ENCODE measurements around the gene FARS2. TPM values are rescaled to one million over a fixed set of nuclear protein-coding genes. Genes with fewer than 3 reads are reported as not detected.

FARS2 gene
- total RNA-seq, 1 experiment from 2014 or later: 17.8 TPM

DNA sequence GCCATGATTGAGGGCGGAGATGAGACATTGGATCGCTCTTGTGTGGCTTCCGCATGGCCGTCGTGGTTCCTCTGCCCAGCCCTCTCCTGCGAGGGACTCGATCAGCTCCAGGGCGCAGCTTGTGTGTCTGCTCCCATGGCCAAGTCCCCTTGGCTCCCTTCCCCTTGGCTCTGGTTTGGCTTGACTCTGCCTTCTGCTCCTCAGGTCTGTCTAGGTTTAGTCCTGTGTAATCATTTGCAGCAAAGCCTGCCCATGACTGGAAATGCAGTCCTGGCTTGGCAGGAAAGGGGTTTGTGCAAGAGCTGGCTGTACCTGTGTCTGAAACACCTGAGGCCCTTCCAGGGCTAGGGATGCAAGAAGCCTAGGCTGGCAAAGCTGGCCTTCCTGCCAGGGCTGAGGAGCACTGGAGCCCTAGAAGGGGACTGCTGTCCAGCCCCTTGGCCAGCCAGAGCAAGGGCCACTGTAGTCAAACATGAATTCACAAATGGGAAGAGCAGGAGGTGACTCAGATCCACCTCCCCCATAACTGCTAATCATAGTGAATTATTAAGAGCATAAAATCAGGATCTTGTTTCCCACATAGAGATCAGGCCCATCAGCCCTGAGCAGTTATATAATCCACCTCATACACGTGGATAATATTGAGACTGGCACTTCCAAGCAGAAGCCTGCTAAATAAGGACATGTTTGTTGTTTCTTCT is 196.8 kb downstream of the FARS2 start:
- H3K4me1 ChIP-seq (ENCODE audit: insufficient read depth, low read length, poor library complexity, severe bottlenecking): no peaks in the 10 kb centered on the region
- H3K36me3 ChIP-seq (ENCODE audit: insufficient read depth, low read length, poor library complexity, severe bottlenecking): no peaks in the 10 kb centered on the region
- no peak for DNase-seq (ENCODE audit: low spot score)
- TF ChIP-seq, protein P1, sequence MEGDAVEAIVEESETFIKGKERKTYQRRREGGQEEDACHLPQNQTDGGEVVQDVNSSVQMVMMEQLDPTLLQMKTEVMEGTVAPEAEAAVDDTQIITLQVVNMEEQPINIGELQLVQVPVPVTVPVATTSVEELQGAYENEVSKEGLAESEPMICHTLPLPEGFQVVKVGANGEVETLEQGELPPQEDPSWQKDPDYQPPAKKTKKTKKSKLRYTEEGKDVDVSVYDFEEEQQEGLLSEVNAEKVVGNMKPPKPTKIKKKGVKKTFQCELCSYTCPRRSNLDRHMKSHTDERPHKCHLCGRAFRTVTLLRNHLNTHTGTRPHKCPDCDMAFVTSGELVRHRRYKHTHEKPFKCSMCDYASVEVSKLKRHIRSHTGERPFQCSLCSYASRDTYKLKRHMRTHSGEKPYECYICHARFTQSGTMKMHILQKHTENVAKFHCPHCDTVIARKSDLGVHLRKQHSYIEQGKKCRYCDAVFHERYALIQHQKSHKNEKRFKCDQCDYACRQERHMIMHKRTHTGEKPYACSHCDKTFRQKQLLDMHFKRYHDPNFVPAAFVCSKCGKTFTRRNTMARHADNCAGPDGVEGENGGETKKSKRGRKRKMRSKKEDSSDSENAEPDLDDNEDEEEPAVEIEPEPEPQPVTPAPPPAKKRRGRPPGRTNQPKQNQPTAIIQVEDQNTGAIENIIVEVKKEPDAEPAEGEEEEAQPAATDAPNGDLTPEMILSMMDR (conservative IDR thresholded peaks at IDR 0.05; ENCODE audit: low read depth, low read length): no peak
- no peak for TF ChIP-seq EZH2 (IDR thresholded peaks at IDR 0.05; ENCODE audit: borderline replicate concordance, low read depth, low read length, poor library complexity, severe bottlenecking)
- intact Hi-C loops (cut with micrococcal nuclease; ENCODE audit: unreplicated experiment): no loop called here
- H3K4me3 ChIP-seq (ENCODE audit: low read depth, low read length, poor library complexity, severe bottlenecking): no peak overlapping the region
- ChIA-PET POLR2A (ENCODE audit: low non-redundant PET) (no interaction called here), CTCF (no interaction called here)
- no peak overlapping the region for H3K27ac ChIP-seq (ENCODE audit: low read depth, low read length, poor library complexity, severe bottlenecking)
- peaks cover 10% of the 10 kb centered on the region for H3K9me3 ChIP-seq (ENCODE audit: low read depth, low read length, poor library complexity, severe bottlenecking)
- H3K27me3 ChIP-seq (replicated peaks; ENCODE audit: insufficient read depth, low read depth, low read length, poor library complexity): no peaks in the 10 kb centered on the region
- no TSS peak for BruUV-seq (replicated peaks)

DNA sequence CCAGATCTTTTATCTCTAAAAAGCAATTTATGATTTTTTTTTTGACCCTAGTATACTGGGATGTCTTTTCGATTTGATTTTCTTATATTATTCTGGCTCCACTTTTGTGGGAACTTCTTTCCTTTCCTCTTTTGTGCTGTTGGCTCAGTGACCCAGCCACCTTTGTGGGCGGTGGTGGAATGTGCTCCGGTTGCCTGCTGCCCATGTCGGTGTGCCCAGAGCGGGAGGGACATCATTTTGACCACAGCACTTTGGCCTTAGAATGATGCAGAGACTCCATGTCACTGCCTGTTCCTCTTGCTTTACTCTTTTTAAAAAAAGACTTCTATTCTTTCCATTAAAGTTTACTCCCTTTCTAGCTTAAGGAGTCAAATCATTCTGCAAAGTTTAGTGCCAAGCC is 198.0 kb downstream of the FARS2 start:
- DNase-seq (ENCODE audit: low spot score): no peak
- POLR2A ChIA-PET (ENCODE audit: low non-redundant PET): no interaction called here
- peaks cover 10% of the 10 kb centered on the region for H3K9me3 ChIP-seq (ENCODE audit: low read depth, low read length, poor library complexity, severe bottlenecking)
- intact Hi-C loops (cut with micrococcal nuclease; ENCODE audit: unreplicated experiment): no loop called here
- no peaks in the 10 kb centered on the region for H3K36me3 ChIP-seq (ENCODE audit: insufficient read depth, low read length, poor library complexity, severe bottlenecking)
- no TSS peak for BruUV-seq (replicated peaks)
- H3K27ac ChIP-seq (ENCODE audit: low read depth, low read length, poor library complexity, severe bottlenecking): no peak overlapping the region
- CTCF ChIA-PET: no interaction called here
- H3K4me3 ChIP-seq (ENCODE audit: low read depth, low read length, poor library complexity, severe bottlenecking): no peak overlapping the region
- H3K27me3 ChIP-seq (replicated peaks; ENCODE audit: insufficient read depth, low read depth, low read length, poor library complexity): no peaks in the 10 kb centered on the region
- no peaks in the 10 kb centered on the region for H3K4me1 ChIP-seq (ENCODE audit: insufficient read depth, low read length, poor library complexity, severe bottlenecking)
- no peak for TF ChIP-seq EZH2 (IDR thresholded peaks at IDR 0.05; ENCODE audit: borderline replicate concordance, low read depth, low read length, poor library complexity, severe bottlenecking)
- TF ChIP-seq, protein P1 (conservative IDR thresholded peaks at IDR 0.05; ENCODE audit: low read depth, low read length): no peak

DNA sequence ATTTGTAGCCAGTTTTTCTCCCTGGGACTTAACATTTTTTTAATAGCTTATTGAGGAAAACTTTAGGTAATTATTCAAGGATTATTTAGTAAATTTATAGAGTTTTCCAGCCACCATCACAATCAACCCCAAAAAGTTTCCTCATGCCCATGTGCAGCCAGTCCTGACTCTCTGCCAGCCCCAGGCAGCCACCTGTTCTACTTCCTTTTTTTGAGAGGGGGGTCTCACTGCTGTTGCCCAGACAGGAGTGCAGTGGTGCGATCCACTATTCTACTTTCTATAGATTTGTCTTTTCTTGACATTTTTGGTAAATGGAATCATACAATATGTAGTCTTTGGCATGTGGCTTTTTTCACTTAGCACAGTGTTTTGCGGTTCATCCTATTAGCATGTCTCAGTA is 200.1 kb downstream of the FARS2 start:
- TF ChIP-seq, protein P1 (conservative IDR thresholded peaks at IDR 0.05; ENCODE audit: low read depth, low read length): no peak
- no peak for TF ChIP-seq EZH2 (IDR thresholded peaks at IDR 0.05; ENCODE audit: borderline replicate concordance, low read depth, low read length, poor library complexity, severe bottlenecking)
- H3K4me1 ChIP-seq (ENCODE audit: insufficient read depth, low read length, poor library complexity, severe bottlenecking): peaks cover 4% of the 10 kb centered on the region
- intact Hi-C loops (cut with micrococcal nuclease; ENCODE audit: unreplicated experiment): no loop called here
- H3K36me3 ChIP-seq (ENCODE audit: insufficient read depth, low read length, poor library complexity, severe bottlenecking): no peaks in the 10 kb centered on the region
- no peak overlapping the region for H3K4me3 ChIP-seq (ENCODE audit: low read depth, low read length, poor library complexity, severe bottlenecking)
- POLR2A ChIA-PET (ENCODE audit: low non-redundant PET): no interaction called here
- no peak overlapping the region for H3K27ac ChIP-seq (ENCODE audit: low read depth, low read length, poor library complexity, severe bottlenecking)
- CTCF ChIA-PET: no interaction called here
- H3K9me3 ChIP-seq (ENCODE audit: low read depth, low read length, poor library complexity, severe bottlenecking): peaks cover 10% of the 10 kb centered on the region
- no TSS peak for BruUV-seq (replicated peaks)
- no peaks in the 10 kb centered on the region for H3K27me3 ChIP-seq (replicated peaks; ENCODE audit: insufficient read depth, low read depth, low read length, poor library complexity)
- no peak for DNase-seq (ENCODE audit: low spot score)

Measured in A673 (cell line).